ENCODE data around the gene ARHGEF9.

- no peak for TF ChIP-seq MXI1 (conservative IDR thresholded peaks at IDR 0.05; ENCODE audit: poor library complexity, severe bottlenecking)
- no peak for TF ChIP-seq POLR2AphosphoS5 (IDR thresholded peaks at IDR 0.05)
- TF ChIP-seq CTCF (IDR thresholded peaks at IDR 0.05; ENCODE audit: poor library complexity, severe bottlenecking), result no peak
These were observed 27.0 kb downstream of the ARHGEF9 start for GRCh38 chrX:63758011-63758410.

All from neural cell (in vitro differentiated cells).